Stimulated activated effector memory CD8-positive, alpha-beta T cell treated with anti-CD3 and anti-CD28 coated beads, Interleukin-12 subunit alpha, Interleukin-12 subunit beta, amount 100 ng/mL, for 72 hours (primary cell): ENCODE results near the gene STK32C.

Source experiments
- ATAC-seq: fragments of 150-1000 bp; cut with Tn5 transposase; 2 replicates; pipeline ENCODE4 v1.10.0; 2021
- DNase-seq, 2 donors: peaks; one replicate each; pipeline ENCODE4 v3.0.0; 2021 to 2022; ENCODE audit warnings: low spot score in 2 of 2
- H3K27ac Mint-ChIP-seq: one replicate; pipeline ENCODE4 v1.8.0; 2022; ENCODE audit warnings: mild to moderate bottlenecking, mixed read lengths
- H3K36me3 Mint-ChIP-seq: one replicate; pipeline ENCODE4 v1.8.0; 2022; ENCODE audit warnings: mild to moderate bottlenecking, mixed read lengths
- H3K4me1 Mint-ChIP-seq: one replicate; pipeline ENCODE4 v1.8.0; 2022; ENCODE audit warnings: mixed read lengths
- H3K4me3 Mint-ChIP-seq: one replicate; pipeline ENCODE4 v1.8.0; 2022; ENCODE audit warnings: mild to moderate bottlenecking, mixed read lengths
- H3K9me3 Mint-ChIP-seq: one replicate; pipeline ENCODE4 v1.8.0; 2022; ENCODE audit warnings: mixed read lengths

The STK32C gene

GRCh38 chr10:132209130-132209529, 98.6 kb downstream of the STK32C start:
- Mint-ChIP-seq H3K4me3 (no peak overlapping the region), H3K27ac (no peak overlapping the region), H3K36me3 (peaks cover 12% of the 10 kb centered on the region), H3K4me1 (no peaks in the 10 kb centered on the region), H3K9me3 (peaks cover 5% of the 10 kb centered on the region)
- no peak for ATAC-seq
- no peak for DNase-seq

DNA sequence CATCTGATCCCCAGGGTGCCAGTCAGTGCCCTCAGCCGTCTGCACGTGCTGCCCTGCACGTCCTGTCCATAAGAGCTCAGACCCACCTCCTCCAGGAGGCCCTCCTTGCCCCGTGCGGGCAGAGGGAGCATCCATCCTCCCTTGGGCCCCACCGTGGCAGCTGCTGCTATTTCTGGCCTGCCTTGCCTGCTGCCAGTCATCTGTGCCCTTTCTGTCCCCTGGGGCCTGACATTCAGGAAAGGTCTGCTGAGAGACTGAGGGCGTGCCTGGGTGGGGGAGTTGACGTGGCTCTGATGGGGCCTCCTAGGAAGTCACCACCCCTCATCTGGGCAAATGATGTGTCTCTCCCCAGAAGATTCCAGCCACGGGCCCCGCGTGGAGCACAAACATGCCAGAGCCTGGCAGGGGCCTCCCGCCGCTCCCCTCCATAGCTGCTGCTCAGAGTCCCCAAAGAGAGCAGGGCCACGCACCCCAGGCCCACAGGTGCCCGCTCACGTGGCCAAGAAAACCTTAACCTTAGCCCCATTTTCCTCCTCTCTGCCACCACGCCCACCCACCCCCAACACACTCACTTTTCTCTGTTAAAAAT, 99.2 kb downstream of the STK32C start:
- H3K4me3 Mint-ChIP-seq, result no peak overlapping the region
- H3K36me3 Mint-ChIP-seq, result peaks cover 12% of the 10 kb centered on the region
- H3K4me1 Mint-ChIP-seq, result no peaks in the 10 kb centered on the region
- no peak for ATAC-seq
- no peak for DNase-seq
- no peak overlapping the region for H3K27ac Mint-ChIP-seq
- H3K9me3 Mint-ChIP-seq, result peaks cover 2% of the 10 kb centered on the region

GRCh38 chr10:132207536-132208461, 100.0 kb downstream of the STK32C start:
- DNase-seq (no peak), ATAC-seq (no peak)

DNA sequence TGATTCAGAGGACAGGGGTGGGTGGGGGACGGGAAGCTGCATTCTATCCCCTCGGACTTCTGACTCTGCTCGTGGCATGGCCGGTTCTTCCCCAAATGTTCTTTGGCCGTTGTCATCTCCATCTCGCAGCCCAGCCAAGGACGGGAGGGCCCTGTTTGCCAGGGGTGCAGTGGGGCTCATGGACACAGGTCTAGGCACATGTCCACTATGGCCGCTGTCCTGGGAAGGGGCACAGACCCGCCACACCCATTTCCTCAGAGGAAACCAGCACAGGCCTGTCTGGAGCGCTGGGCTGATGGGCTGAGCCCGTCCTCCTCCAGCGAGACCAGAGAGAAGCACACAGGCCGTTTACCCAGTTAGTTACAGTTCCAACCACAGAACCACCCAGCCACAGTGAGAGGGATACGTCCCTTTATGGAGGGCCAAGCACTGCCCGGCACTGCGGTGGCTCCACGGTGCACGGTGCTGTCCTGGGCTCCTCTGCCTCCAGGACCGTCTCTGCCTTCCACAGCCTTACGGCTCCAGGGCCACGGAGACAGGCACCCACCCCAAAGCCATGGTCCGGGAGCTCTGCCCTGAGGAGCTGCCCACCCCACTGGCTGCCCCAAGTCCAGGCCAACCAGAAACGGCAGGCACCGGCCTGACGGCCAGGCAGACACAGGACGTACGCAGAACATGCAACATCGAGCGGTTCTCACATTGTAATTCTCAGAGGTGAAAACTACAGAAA, 100.8 kb downstream of the STK32C start:
- Mint-ChIP-seq H3K9me3 (no peaks in the 10 kb centered on the region), H3K4me3 (no peak overlapping the region), H3K27ac (peak overlapping the region; percentile 69), H3K36me3 (peaks cover 12% of the 10 kb centered on the region), H3K4me1 (no peaks in the 10 kb centered on the region)
- no peak for ATAC-seq
- no peak for DNase-seq

More at GRCh38 chr10:132207536-132208461, 100.0 kb downstream of the STK32C start:
- Mint-ChIP-seq H3K4me3 (no peak overlapping the region), H3K27ac (no peak overlapping the region), H3K9me3 (no peaks in the 10 kb centered on the region), H3K36me3 (peaks cover 12% of the 10 kb centered on the region), H3K4me1 (no peaks in the 10 kb centered on the region)

- Mint-ChIP-seq H3K9me3 (no peaks in the 10 kb centered on the region), H3K27ac (peak overlapping the region; percentile 69), H3K36me3 (peaks cover 14% of the 10 kb centered on the region), H3K4me1 (no peaks in the 10 kb centered on the region), H3K4me3 (no peak overlapping the region)
- DNase-seq, result no peak
- ATAC-seq, result no peak
Measured at GRCh38 chr10:132206377-132206745, 101.4 kb downstream of the STK32C start.

- no peak for ATAC-seq
- DNase-seq, result no peak
- Mint-ChIP-seq H3K27ac (no peak overlapping the region), H3K4me1 (no peaks in the 10 kb centered on the region), H3K9me3 (no peaks in the 10 kb centered on the region), H3K4me3 (no peak overlapping the region), H3K36me3 (peaks cover 18% of the 10 kb centered on the region)
Measured at GRCh38 chr10:132205650-132206376, 101.9 kb downstream of the STK32C start.

GRCh38 chr10:132204781-132205473, 102.8 kb downstream of the STK32C start:
- ATAC-seq, result no peak

GRCh38 chr10:132204078-132204780, 103.5 kb downstream of the STK32C start:
- ATAC-seq (no peak), DNase-seq (no peak)
- Mint-ChIP-seq H3K9me3 (no peaks in the 10 kb centered on the region), H3K4me3 (no peak overlapping the region), H3K4me1 (no peaks in the 10 kb centered on the region), H3K36me3 (peaks cover 18% of the 10 kb centered on the region), H3K27ac (no peak overlapping the region)

More at GRCh38 chr10:132204781-132205473, 102.8 kb downstream of the STK32C start:
- Mint-ChIP-seq H3K9me3 (no peaks in the 10 kb centered on the region), H3K27ac (no peak overlapping the region), H3K4me1 (no peaks in the 10 kb centered on the region), H3K36me3 (peaks cover 18% of the 10 kb centered on the region), H3K4me3 (no peak overlapping the region)
- no peak for DNase-seq

GRCh38 chr10:132203256-132204077, 104.3 kb downstream of the STK32C start:
- Mint-ChIP-seq H3K36me3 (peaks cover 13% of the 10 kb centered on the region), H3K4me1 (no peaks in the 10 kb centered on the region), H3K9me3 (no peaks in the 10 kb centered on the region), H3K4me3 (no peak overlapping the region), H3K27ac (no peak overlapping the region)
- no peak for DNase-seq
- ATAC-seq, result no peak

- H3K36me3 Mint-ChIP-seq, result peaks cover 13% of the 10 kb centered on the region
- no peaks in the 10 kb centered on the region for H3K9me3 Mint-ChIP-seq
- ATAC-seq, result no peak
- H3K4me1 Mint-ChIP-seq, result no peaks in the 10 kb centered on the region
- H3K4me3 Mint-ChIP-seq, result no peak overlapping the region
- DNase-seq, result no peak
- H3K27ac Mint-ChIP-seq, result no peak overlapping the region
Measured at GRCh38 chr10:132202070-132202970, 105.4 kb downstream of the STK32C start.

GRCh38 chr10:132201111-132201969, 106.4 kb downstream of the STK32C start:
- no peak for DNase-seq
- Mint-ChIP-seq H3K4me3 (no peak overlapping the region), H3K9me3 (no peaks in the 10 kb centered on the region), H3K27ac (no peak overlapping the region), H3K36me3 (peaks cover 11% of the 10 kb centered on the region), H3K4me1 (no peaks in the 10 kb centered on the region)
- ATAC-seq, result no peak
